SK-N-SH (cell line): ENCODE data around the gene TNFRSF14. TPM values are rescaled to one million over a fixed set of nuclear protein-coding genes. Genes with fewer than 3 reads are reported as not detected.

ENCODE experiments used
- CTCF ChIA-PET: fragments of 300-600, 350-600 bp; formaldehyde crosslinking; extraction: SDS; loops from one replicate; lab custom pipeline; 2021; lab: Yijun Ruan, JAX
- POLR2A ChIA-PET: fragments of 350-600 bp; sonication (Branson Sonifier 250); formaldehyde crosslinking; extraction: SDS; loops from one replicate; lab custom pipeline; 2020; ENCODE audit warnings: antibody characterized with exemption, inconsistent platforms; lab: Yijun Ruan, JAX
- DNase-seq: peaks from one replicate; pipeline ENCODE4 v3.0.0; 2012
- H2AFZ ChIP-seq: fragments of 200-600 bp; sonication (generic); 2 replicates; pipeline ENCODE4 v1.8.1; 2016; ENCODE audit warnings: antibody characterized with exemption, mild to moderate bottlenecking, low read depth
- H3F3A ChIP-seq: fragments of 200-600 bp; sonication (generic); replicated peaks from 2 replicates; pipeline ENCODE3; 2016; ENCODE audit warnings: antibody characterized with exemption, mild to moderate bottlenecking; ENCODE audit not compliant: insufficient read depth
- H3K27ac ChIP-seq, 2 experiments: fragments of 200-500 bp in 1 of 2; fragments of 200-600 bp in 1 of 2; sonication (Bioruptor generic) in 1 of 2; sonication (generic), shearing (Covaris generic) in 1 of 2; 2 replicates each; pipeline versions ENCODE4 v1.5.1 to v1.6.1; 2014 to 2016; ENCODE audit warnings: low read depth in 2 of 2, inconsistent platforms in 1 of 2, low read length in 1 of 2, mild to moderate bottlenecking in 1 of 2, mixed read lengths in 1 of 2
- H3K27me3 ChIP-seq: fragments of 200-600 bp; sonication (generic), shearing (Covaris generic); 2 replicates; pipeline ENCODE4 v1.6.1; 2016; ENCODE audit warnings: mixed run types; ENCODE audit not compliant: insufficient read depth
- H3K36me3 ChIP-seq, 2 experiments: fragments of 200-500 bp in 1 of 2; fragments of 200-600 bp in 1 of 2; sonication (Bioruptor generic) in 1 of 2; sonication (generic) in 1 of 2; replicated peaks in 1 of 2; 2 replicates each; pipeline versions ENCODE3 to v1.5.1; 2014 to 2016; ENCODE audit warnings: low read length in 1 of 2, mild to moderate bottlenecking in 1 of 2; ENCODE audit not compliant: insufficient read depth in 2 of 2, control insufficient read depth in 1 of 2
- H3K4me1 ChIP-seq, 2 experiments: fragments of 200-500 bp in 1 of 2; fragments of 200-600 bp in 1 of 2; sonication (Bioruptor generic) in 1 of 2; sonication (generic), shearing (Covaris generic) in 1 of 2; 2 replicates each; pipeline versions ENCODE4 v1.5.1 to v1.6.1; 2014 to 2016; ENCODE audit warnings: low read depth in 1 of 2, low read length in 1 of 2, mixed run types in 1 of 2; ENCODE audit not compliant: insufficient read depth in 2 of 2, control insufficient read depth in 1 of 2
- H3K4me2 ChIP-seq: fragments of 200-600 bp; sonication (generic), shearing (Covaris generic); 2 replicates; pipeline ENCODE4 v1.6.1; 2017; ENCODE audit warnings: mixed run types
- H3K4me3 ChIP-seq, 2 experiments: fragments of 200-500 bp in 1 of 2; fragments of 200-600 bp in 1 of 2; sonication (Bioruptor generic) in 1 of 2; sonication (generic), shearing (Covaris generic) in 1 of 2; 2 replicates each; pipeline versions ENCODE4 v1.5.1 to v1.8.1; 2014 to 2016; ENCODE audit warnings: low read depth in 2 of 2, inconsistent platforms in 1 of 2, low read length in 1 of 2, mild to moderate bottlenecking in 1 of 2, mixed read lengths in 1 of 2, moderate library complexity in 1 of 2
- H3K79me2 ChIP-seq: fragments of 200-600 bp; sonication (generic); 2 replicates; pipeline ENCODE4 v1.8.1; 2017; ENCODE audit warnings: mild to moderate bottlenecking; ENCODE audit not compliant: insufficient read depth
- H3K9ac ChIP-seq: fragments of 200-600 bp; sonication (generic); 2 replicates; pipeline ENCODE4 v1.6.1; 2017; ENCODE audit warnings: mixed run types
- H3K9me2 ChIP-seq: fragments of 200-600 bp; sonication (generic); 2 replicates; pipeline ENCODE4 v1.6.1; 2017; ENCODE audit warnings: mixed run types
- H3K9me3 ChIP-seq: fragments of 200-600 bp; sonication (generic); 2 replicates; pipeline ENCODE4 v1.6.1; 2017; ENCODE audit warnings: mixed run types, mild to moderate bottlenecking, moderate library complexity
- H4K20me1 ChIP-seq: fragments of 200-600 bp; sonication (generic); 2 replicates; pipeline ENCODE4 v1.6.1; 2017; ENCODE audit warnings: mild to moderate bottlenecking, mixed run types; ENCODE audit not compliant: insufficient read depth
- CHD2 ChIP-seq: fragments of 150-350 bp; IDR thresholded peaks from 2 replicates; pipeline ENCODE4 v1.6.1; 2018; ENCODE audit warnings: low read length; ENCODE audit not compliant: partially characterized antibody
- ELF1 ChIP-seq: IDR thresholded peaks from 2 replicates; pipeline ENCODE4 v1.4.0; 2012
- EZH2phosphoT487 ChIP-seq: fragments of 200-600 bp; sonication (generic); IDR thresholded peaks from 2 replicates; pipeline ENCODE4 v1.6.1; 2017; ENCODE audit warnings: low read depth, mixed run types, mild to moderate bottlenecking, antibody characterized with exemption, moderate library complexity, borderline replicate concordance
- FOSL2 ChIP-seq: IDR thresholded peaks from 2 replicates; pipeline ENCODE4 v1.4.0; 2012; ENCODE audit warnings: low read depth, mild to moderate bottlenecking, moderate library complexity, borderline replicate concordance
- FOXM1 ChIP-seq: IDR thresholded peaks from 2 replicates; pipeline ENCODE4 v1.4.0; 2012; ENCODE audit warnings: low read depth, mild to moderate bottlenecking
- GATA2 ChIP-seq: sonication (generic); formaldehyde crosslinking; IDR thresholded peaks from 2 replicates; pipeline ENCODE4 v1.5.0; 2020; ENCODE audit warnings: mild to moderate bottlenecking, missing genetic modification reagents
- JUND ChIP-seq: IDR thresholded peaks from 2 replicates; pipeline ENCODE4 v1.4.0; 2012
- MEF2A ChIP-seq: IDR thresholded peaks from 2 replicates; pipeline ENCODE4 v1.4.0; 2012; ENCODE audit warnings: low read depth, borderline replicate concordance
- MXI1 ChIP-seq: IDR thresholded peaks from 2 replicates; pipeline ENCODE4 v1.6.1; 2012; ENCODE audit warnings: mild to moderate bottlenecking, low read depth, low read length, improper control_type of control experiment
- NFIC ChIP-seq: IDR thresholded peaks from 2 replicates; pipeline ENCODE4 v1.4.0; 2012; ENCODE audit warnings: borderline replicate concordance
- NRF1 ChIP-seq: IDR thresholded peaks from 2 replicates; pipeline ENCODE4 v1.6.1; 2012; ENCODE audit warnings: low read depth, mild to moderate bottlenecking, low read length
- PBX3 ChIP-seq: IDR thresholded peaks from 2 replicates; pipeline ENCODE4; 2012
- RXRA ChIP-seq: IDR thresholded peaks from 2 replicates; pipeline ENCODE4 v1.4.0; 2012; ENCODE audit warnings: low read depth, mild to moderate bottlenecking, borderline replicate concordance
- SIN3A ChIP-seq: IDR thresholded peaks from 2 replicates; pipeline ENCODE4 v1.6.1; 2012; ENCODE audit warnings: low read depth, mild to moderate bottlenecking, low read length, moderate library complexity, borderline replicate concordance
- SMC3 ChIP-seq: IDR thresholded peaks from 2 replicates; pipeline ENCODE4 v1.6.1; 2012; ENCODE audit warnings: low read depth, low read length, improper control_type of control experiment
- TAF1 ChIP-seq: IDR thresholded peaks from 2 replicates; pipeline ENCODE4 v1.6.1; 2012; ENCODE audit warnings: low read depth, mild to moderate bottlenecking, low read length, moderate library complexity, borderline replicate concordance
- TCF12 ChIP-seq: IDR thresholded peaks from 2 replicates; pipeline ENCODE4 v1.4.0; 2012
- USF2 ChIP-seq: fragments of 150-350 bp; IDR thresholded peaks from 2 replicates; pipeline ENCODE4 v1.6.1; 2017; ENCODE audit warnings: antibody characterized with exemption, low read length, low read depth, borderline replicate concordance
- YY1 ChIP-seq: IDR thresholded peaks from 2 replicates; pipeline ENCODE4 v1.4.0; 2012; ENCODE audit warnings: low read depth, mild to moderate bottlenecking
- WGBS: methylation state at CpG from one replicate; pipeline ENCODE4 v1.1.6; 2017; ENCODE audit warnings: low lambda C conversion rate; 5-methylcytosine and 5-hydroxymethylcytosine counted together
- polyA plus RNA-seq, 3 experiments: library from polyadenylated mRNA; depleted of rRNA; stranded (reverse); fragments of >200 nt; gene quantifications; 2 replicates each; pipeline ENCODE4 v1.2.3, GENCODE V29; 2012
- TF ChIP-seq, protein P1 (sequence below): fragments of 150-350 bp; IDR thresholded peaks from 2 replicates; pipeline ENCODE4 v1.6.1; 2016; ENCODE audit warnings: mild to moderate bottlenecking, low read depth, low read length
- TF ChIP-seq, protein P2 (sequence below): IDR thresholded peaks from 2 replicates; pipeline ENCODE4 v1.4.0; 2012; ENCODE audit warnings: low read depth, borderline replicate concordance

The TNFRSF14 gene
- polyA plus RNA-seq, 1 of the 3 experiments (the other 2 are of a cell fraction), result 0.28 TPM

- H3K9me2 ChIP-seq, result no peaks in the 10 kb centered on the region
- no peak overlapping the region for H3K4me3 ChIP-seq
- no peak overlapping the region for H2AFZ ChIP-seq
- no peaks in the 10 kb centered on the region for H3F3A ChIP-seq
- H4K20me1 ChIP-seq, result peaks cover 2% of the 10 kb centered on the region
- no peaks in the 10 kb centered on the region for H3K36me3 ChIP-seq
- H3K79me2 ChIP-seq, result peaks cover 2% of the 10 kb centered on the region
- H3K27ac ChIP-seq, result no peak overlapping the region
- H3K4me2 ChIP-seq, result no peak overlapping the region
- H3K9me3 ChIP-seq, result no peaks in the 10 kb centered on the region
- peak; percentile 65 for DNase-seq
- peaks cover 0 to 29% of the 10 kb centered on the region in 2 experiments; a peak in 2 of 4 replicates for H3K4me1 ChIP-seq
- CTCF ChIA-PET, result interaction anchor here (0.8 to 7.7 kb wide), 7 partner anchors 10 to 336 kb away, joined by 3 to 35 read pairs (median 4); partner anchors contain the start of gene FAAP20
- TF ChIP-seq GATA2 (CRISPR knock-in tag), result peak; percentile 30; the same call in 1 of the 2 replicates
- TF ChIP-seq PBX3, result no peak
- TF ChIP-seq, all 33 proteins: peak for 1
- Histone ChIP-seq H3K9ac (no peak overlapping the region), H3K27me3 (peaks cover 6% of the 10 kb centered on the region; the same call in 1 of the 2 replicates)
- 19% methylated on average over 6 of the region's 30 CpGs for WGBS
- POLR2A ChIA-PET, result interaction anchor here (0.8 to 1.2 kb wide), 3 partner anchors 13 to 56 kb away, joined by 3 to 6 read pairs (median 3); no protein-coding TSS in a partner anchor
Observed at GRCh38 chr1:2530513-2531361, 25.4 kb upstream of the TNFRSF14 start.

GRCh38 chr1:2532485-2533160 lies 23.5 kb upstream of the TNFRSF14 start:
- CTCF ChIA-PET, result interaction anchor here (1.0 to 7.7 kb wide), 3 partner anchors 12 to 73 kb away, joined by 5 to 35 read pairs (median 21); no protein-coding TSS in a partner anchor
- no peak overlapping the region for H3K4me2 ChIP-seq
- DNase-seq, result no peak

More at GRCh38 chr1:2532485-2533160, 23.5 kb upstream of the TNFRSF14 start:
- no peaks in the 10 kb centered on the region for H3K9me2 ChIP-seq
- H3K9me3 ChIP-seq, result no peaks in the 10 kb centered on the region
- peaks cover 0 to 18% of the 10 kb centered on the region in 2 experiments; a peak in 1 of 4 replicates for H3K4me1 ChIP-seq
- H3K27ac ChIP-seq, result no peak overlapping the region
- TF ChIP-seq CHD2 (no peak), SIN3A (no peak), JUND (no peak), FOSL2 (no peak), TCF12 (no peak), YY1 (no peak), MEF2A (no peak), USF2 (no peak), NFIC (no peak), RXRA (no peak), TAF1 (no peak), ELF1 (no peak), GATA2 (CRISPR knock-in tag) (no peak), NRF1 (no peak), SMC3 (no peak), FOXM1 (no peak), EZH2phosphoT487 (no peak), MXI1 (no peak)
- TF ChIP-seq, protein P1, sequence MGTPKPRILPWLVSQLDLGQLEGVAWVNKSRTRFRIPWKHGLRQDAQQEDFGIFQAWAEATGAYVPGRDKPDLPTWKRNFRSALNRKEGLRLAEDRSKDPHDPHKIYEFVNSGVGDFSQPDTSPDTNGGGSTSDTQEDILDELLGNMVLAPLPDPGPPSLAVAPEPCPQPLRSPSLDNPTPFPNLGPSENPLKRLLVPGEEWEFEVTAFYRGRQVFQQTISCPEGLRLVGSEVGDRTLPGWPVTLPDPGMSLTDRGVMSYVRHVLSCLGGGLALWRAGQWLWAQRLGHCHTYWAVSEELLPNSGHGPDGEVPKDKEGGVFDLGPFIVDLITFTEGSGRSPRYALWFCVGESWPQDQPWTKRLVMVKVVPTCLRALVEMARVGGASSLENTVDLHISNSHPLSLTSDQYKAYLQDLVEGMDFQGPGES, result no peak
- TF ChIP-seq, protein P2, sequence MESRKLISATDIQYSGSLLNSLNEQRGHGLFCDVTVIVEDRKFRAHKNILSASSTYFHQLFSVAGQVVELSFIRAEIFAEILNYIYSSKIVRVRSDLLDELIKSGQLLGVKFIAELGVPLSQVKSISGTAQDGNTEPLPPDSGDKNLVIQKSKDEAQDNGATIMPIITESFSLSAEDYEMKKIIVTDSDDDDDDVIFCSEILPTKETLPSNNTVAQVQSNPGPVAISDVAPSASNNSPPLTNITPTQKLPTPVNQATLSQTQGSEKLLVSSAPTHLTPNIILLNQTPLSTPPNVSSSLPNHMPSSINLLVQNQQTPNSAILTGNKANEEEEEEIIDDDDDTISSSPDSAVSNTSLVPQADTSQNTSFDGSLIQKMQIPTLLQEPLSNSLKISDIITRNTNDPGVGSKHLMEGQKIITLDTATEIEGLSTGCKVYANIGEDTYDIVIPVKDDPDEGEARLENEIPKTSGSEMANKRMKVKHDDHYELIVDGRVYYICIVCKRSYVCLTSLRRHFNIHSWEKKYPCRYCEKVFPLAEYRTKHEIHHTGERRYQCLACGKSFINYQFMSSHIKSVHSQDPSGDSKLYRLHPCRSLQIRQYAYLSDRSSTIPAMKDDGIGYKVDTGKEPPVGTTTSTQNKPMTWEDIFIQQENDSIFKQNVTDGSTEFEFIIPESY, result no peak
- H3K4me3 ChIP-seq, result no peak overlapping the region
- no peaks in the 10 kb centered on the region for H3F3A ChIP-seq
- 74% methylated on average over 5 of the region's 23 CpGs for WGBS
- no peaks in the 10 kb centered on the region for H3K36me3 ChIP-seq
- no peaks in the 10 kb centered on the region for H3K79me2 ChIP-seq
- peaks cover 6% of the 10 kb centered on the region; the same call in 1 of the 2 replicates for H3K27me3 ChIP-seq
- H3K9ac ChIP-seq, result no peak overlapping the region
- POLR2A ChIA-PET, result interaction anchor here (0.8 kb wide), 1 partner anchor 11 kb away, joined by 3 read pairs; no protein-coding TSS in a partner anchor
- no peaks in the 10 kb centered on the region for H4K20me1 ChIP-seq
- H2AFZ ChIP-seq, result no peak overlapping the region
